Neural cell (in vitro differentiated cells): Measurements from ENCODE around the gene TACC2.

ENCODE experiments used
- EZH2 ChIP-seq: fragments of 200-600, 300-800 bp; shearing (Covaris generic), sonication (generic); IDR thresholded peaks from 2 replicates; pipeline ENCODE4 v1.6.1; 2014; ENCODE audit warnings: antibody characterized with exemption, low read length, borderline replicate concordance, mild to moderate bottlenecking; ENCODE audit not compliant: insufficient read depth, poor library complexity, severe bottlenecking
- POLR2AphosphoS5 ChIP-seq: IDR thresholded peaks from 2 replicates; pipeline ENCODE4 v1.6.1; 2012
- TAF1 ChIP-seq: IDR thresholded peaks from 2 replicates; pipeline ENCODE4 v1.6.1; 2012; ENCODE audit warnings: low read depth
- TF ChIP-seq, protein P1 (sequence below): fragments of 450-650 bp; IDR thresholded peaks from 2 replicates; pipeline ENCODE4 v1.5.1; 2014; ENCODE audit warnings: antibody characterized with exemption, mild to moderate bottlenecking, moderate library complexity; ENCODE audit not compliant: poor library complexity, severe bottlenecking

- TF ChIP-seq, protein P1, sequence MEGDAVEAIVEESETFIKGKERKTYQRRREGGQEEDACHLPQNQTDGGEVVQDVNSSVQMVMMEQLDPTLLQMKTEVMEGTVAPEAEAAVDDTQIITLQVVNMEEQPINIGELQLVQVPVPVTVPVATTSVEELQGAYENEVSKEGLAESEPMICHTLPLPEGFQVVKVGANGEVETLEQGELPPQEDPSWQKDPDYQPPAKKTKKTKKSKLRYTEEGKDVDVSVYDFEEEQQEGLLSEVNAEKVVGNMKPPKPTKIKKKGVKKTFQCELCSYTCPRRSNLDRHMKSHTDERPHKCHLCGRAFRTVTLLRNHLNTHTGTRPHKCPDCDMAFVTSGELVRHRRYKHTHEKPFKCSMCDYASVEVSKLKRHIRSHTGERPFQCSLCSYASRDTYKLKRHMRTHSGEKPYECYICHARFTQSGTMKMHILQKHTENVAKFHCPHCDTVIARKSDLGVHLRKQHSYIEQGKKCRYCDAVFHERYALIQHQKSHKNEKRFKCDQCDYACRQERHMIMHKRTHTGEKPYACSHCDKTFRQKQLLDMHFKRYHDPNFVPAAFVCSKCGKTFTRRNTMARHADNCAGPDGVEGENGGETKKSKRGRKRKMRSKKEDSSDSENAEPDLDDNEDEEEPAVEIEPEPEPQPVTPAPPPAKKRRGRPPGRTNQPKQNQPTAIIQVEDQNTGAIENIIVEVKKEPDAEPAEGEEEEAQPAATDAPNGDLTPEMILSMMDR, result no peak
- no peak for TF ChIP-seq EZH2
- no peak for TF ChIP-seq POLR2AphosphoS5
- no peak for TF ChIP-seq TAF1
These were observed 56.2 kb downstream of the TACC2 start for GRCh38 chr10:122045212-122045611.
